OCI-LY7 (cell line): ENCODE results near the gene DPM2. TPM values are rescaled to one million over a fixed set of nuclear protein-coding genes. Genes with fewer than 3 reads are reported as not detected.
A peak's percentile ranks its signal among the peaks of the same experiment; 100 is the strongest.

Experiments used
- BruUV-seq: library from RNA; stranded (reverse); fragments of 400-500 nt; replicated peaks from 2 replicates; lab custom pipeline; 2021; lab: Mats Ljungman, UMichigan
- CTCF ChIA-PET: fragments of 300-600 bp; sonication (Branson Sonifier 250); formaldehyde crosslinking; loops from one replicate; lab custom pipeline; 2022; ENCODE audit warnings: antibody characterized with exemption; ENCODE audit not compliant: unreplicated experiment; lab: Charles Lee
- POLR2A ChIA-PET: fragments of 300-600 bp; sonication (Branson Sonifier 250); formaldehyde crosslinking; loops from one replicate; lab custom pipeline; 2022; ENCODE audit warnings: antibody characterized with exemption; lab: Charles Lee
- DNase-seq: peaks from one replicate; pipeline ENCODE4 v3.0.0-alpha.2; 2015; ENCODE audit warnings: low spot score
- H2AFZ ChIP-seq: fragments of 200-600 bp; sonication (generic), shearing (Covaris generic); 2 replicates; pipeline ENCODE4 v1.6.1; 2014; ENCODE audit warnings: mild to moderate bottlenecking, antibody characterized with exemption, low read length, moderate library complexity
- H3K27ac ChIP-seq: fragments of 200-600 bp; sonication (generic); 2 replicates; pipeline ENCODE4 v1.5.1; 2014; ENCODE audit warnings: mixed run types, low read depth, mild to moderate bottlenecking, moderate library complexity, low read length, inconsistent platforms; ENCODE audit not compliant: poor library complexity, severe bottlenecking
- H3K36me3 ChIP-seq: fragments of 200-600 bp; sonication (generic); 2 replicates; pipeline ENCODE4 v1.6.1; 2014; ENCODE audit warnings: mild to moderate bottlenecking, antibody characterized with exemption, low read length, moderate library complexity, mixed read lengths; ENCODE audit not compliant: insufficient read depth
- H3K4me1 ChIP-seq: fragments of 200-600 bp; sonication (generic); 2 replicates; pipeline ENCODE4 v1.5.1; 2014; ENCODE audit warnings: mild to moderate bottlenecking, low read length; ENCODE audit not compliant: insufficient read depth, poor library complexity, severe bottlenecking
- H3K4me2 ChIP-seq: fragments of 200-600 bp; sonication (generic); 2 replicates; pipeline ENCODE4 v1.6.1; 2014; ENCODE audit warnings: mild to moderate bottlenecking, low read length
- H3K4me3 ChIP-seq: fragments of 200-600 bp; sonication (generic); 2 replicates; pipeline ENCODE4 v1.5.1; 2014; ENCODE audit warnings: mild to moderate bottlenecking, low read depth, low read length; ENCODE audit not compliant: poor library complexity, severe bottlenecking
- H3K79me2 ChIP-seq: fragments of 200-600 bp; sonication (generic); 2 replicates; pipeline ENCODE4 v1.6.1; 2016; ENCODE audit warnings: low read depth, mild to moderate bottlenecking, low read length, moderate library complexity, mixed read lengths; ENCODE audit not compliant: insufficient read depth
- H3K9me2 ChIP-seq: fragments of 200-600 bp; sonication (generic); 2 replicates; pipeline ENCODE4 v1.6.1; 2016; ENCODE audit warnings: mild to moderate bottlenecking, low read length, mixed read lengths; ENCODE audit not compliant: insufficient read depth
- H3K9me3 ChIP-seq: fragments of 200-600 bp; sonication (generic); 2 replicates; pipeline ENCODE4 v1.6.1; 2014; ENCODE audit warnings: mild to moderate bottlenecking, mixed run types, low read length, mixed read lengths
- H4K20me1 ChIP-seq: fragments of 200-600 bp; sonication (generic); 2 replicates; pipeline ENCODE4 v1.6.1; 2014; ENCODE audit warnings: mild to moderate bottlenecking, antibody characterized with exemption, low read length, moderate library complexity, mixed read lengths; ENCODE audit not compliant: insufficient read depth
- CTCF ChIP-seq: fragments of 200-600 bp; sonication (generic); conservative IDR thresholded peaks from 2 replicates; pipeline ENCODE4 v1.5.1; 2014; ENCODE audit warnings: mild to moderate bottlenecking, antibody characterized with exemption, low read length, moderate library complexity, mixed read lengths
- EZH2phosphoT487 ChIP-seq: fragments of 200-600 bp; sonication (generic); IDR thresholded peaks from 2 replicates; pipeline ENCODE4 v1.6.1; 2018; ENCODE audit warnings: low read depth, borderline replicate concordance, mild to moderate bottlenecking, mixed run types, antibody characterized with exemption, low read length, moderate library complexity, mixed read lengths
- intact Hi-C: fragments of 100-400 bp; cut with micrococcal nuclease; formaldehyde crosslinking; loops from one replicate; pipeline ENCODE4 v1.10.0; 2022; ENCODE audit not compliant: unreplicated experiment
- total RNA-seq, 2 experiments: library from RNA; depleted of rRNA in 1 of 2; stranded (reverse); fragments of >200 nt in 1 of 2; shearing (Covaris generic) in 1 of 2; gene quantifications; 2 replicates each; pipeline ENCODE4 v1.2.3, GENCODE V29; 2014 to 2022

DPM2 gene
- total RNA-seq, 2 experiments from 2014 or later: 49.7 to 50.7 TPM

GRCh38 chr9:127959841-127960409 is 22.3 kb upstream of the DPM2 start:
- Histone ChIP-seq H3K79me2 (peaks cover 98% of the 10 kb centered on the region), H3K9me3 (no peaks in the 10 kb centered on the region; the same call in 1 of the 2 replicates), H3K9me2 (no peaks in the 10 kb centered on the region), H3K27ac (peak overlapping the region; percentile 5), H3K4me1 (peaks cover 52% of the 10 kb centered on the region), H3K4me2 (no peak overlapping the region), H4K20me1 (0 out of 2 replicates have a peak, but pooled peaks cover 4% of the 10 kb centered on the region), H3K4me3 (no peak overlapping the region), H3K36me3 (peaks cover 65% of the 10 kb centered on the region), H2AFZ (no peak overlapping the region)
- CTCF ChIA-PET: no interaction called here
- DNase-seq: no peak
- TF ChIP-seq CTCF: no peak
- TF ChIP-seq EZH2phosphoT487: no peak
- intact Hi-C loops: no loop called here
- BruUV-seq: no TSS peak
- POLR2A ChIA-PET: no interaction called here

GRCh38 chr9:127959398-127959797 is 21.7 kb upstream of the DPM2 start:
- no peak overlapping the region for H3K4me3 ChIP-seq
- ChIA-PET POLR2A (no interaction called here), CTCF (no interaction called here)
- H2AFZ ChIP-seq: no peak overlapping the region
- H3K4me1 ChIP-seq: peaks cover 48% of the 10 kb centered on the region
- no peak overlapping the region for H3K27ac ChIP-seq
- 0 out of 2 replicates have a peak, but pooled peaks cover 8% of the 10 kb centered on the region for H4K20me1 ChIP-seq
- intact Hi-C loops: no loop called here
- no peaks in the 10 kb centered on the region for H3K9me2 ChIP-seq
- peaks cover 99% of the 10 kb centered on the region for H3K79me2 ChIP-seq
- TF ChIP-seq EZH2phosphoT487: no peak
- TF ChIP-seq CTCF: no peak
- H3K36me3 ChIP-seq: peaks cover 62% of the 10 kb centered on the region
- BruUV-seq: TSS peak; percentile 39
- H3K4me2 ChIP-seq: no peak overlapping the region
- DNase-seq: no peak
- H3K9me3 ChIP-seq: no peaks in the 10 kb centered on the region; the same call in 1 of the 2 replicates

- ChIA-PET POLR2A (interaction anchor here (0.6 to 1.0 kb wide), 2 partner anchors 22 to 76 kb away, joined by 3 to 4 read pairs; no protein-coding TSS in a partner anchor), CTCF (no interaction called here)
- Histone ChIP-seq H3K79me2 (peaks cover 99% of the 10 kb centered on the region), H4K20me1 (0 out of 2 replicates have a peak, but pooled peaks cover 9% of the 10 kb centered on the region), H3K4me1 (peaks cover 41% of the 10 kb centered on the region), H3K27ac (no peak overlapping the region), H3K36me3 (peaks cover 63% of the 10 kb centered on the region), H2AFZ (no peak overlapping the region), H3K9me3 (no peaks in the 10 kb centered on the region; the same call in 1 of the 2 replicates), H3K9me2 (no peaks in the 10 kb centered on the region), H3K4me3 (no peak overlapping the region), H3K4me2 (no peak overlapping the region)
- no TSS peak for BruUV-seq
- intact Hi-C loops: no loop called here
- DNase-seq: no peak
- no peak for TF ChIP-seq CTCF
- TF ChIP-seq EZH2phosphoT487: no peak
These were observed 21.1 kb upstream of the DPM2 start for GRCh38 chr9:127958728-127959127.
